GM21447 (cell line): ENCODE results near the gene FRMD4A.
"Not testable (repeated sequence)": the region's sequence is repeated elsewhere in the genome, so short reads cannot be mapped to it uniquely, and the experiment has no call there.

Source experiments
- ATAC-seq: cut with Tn5 transposase; IDR thresholded peaks from one replicate; pipeline ENCODE4 v1.9.1; 2021; ENCODE audit not compliant: unreplicated experiment

The FRMD4A gene

DNA sequence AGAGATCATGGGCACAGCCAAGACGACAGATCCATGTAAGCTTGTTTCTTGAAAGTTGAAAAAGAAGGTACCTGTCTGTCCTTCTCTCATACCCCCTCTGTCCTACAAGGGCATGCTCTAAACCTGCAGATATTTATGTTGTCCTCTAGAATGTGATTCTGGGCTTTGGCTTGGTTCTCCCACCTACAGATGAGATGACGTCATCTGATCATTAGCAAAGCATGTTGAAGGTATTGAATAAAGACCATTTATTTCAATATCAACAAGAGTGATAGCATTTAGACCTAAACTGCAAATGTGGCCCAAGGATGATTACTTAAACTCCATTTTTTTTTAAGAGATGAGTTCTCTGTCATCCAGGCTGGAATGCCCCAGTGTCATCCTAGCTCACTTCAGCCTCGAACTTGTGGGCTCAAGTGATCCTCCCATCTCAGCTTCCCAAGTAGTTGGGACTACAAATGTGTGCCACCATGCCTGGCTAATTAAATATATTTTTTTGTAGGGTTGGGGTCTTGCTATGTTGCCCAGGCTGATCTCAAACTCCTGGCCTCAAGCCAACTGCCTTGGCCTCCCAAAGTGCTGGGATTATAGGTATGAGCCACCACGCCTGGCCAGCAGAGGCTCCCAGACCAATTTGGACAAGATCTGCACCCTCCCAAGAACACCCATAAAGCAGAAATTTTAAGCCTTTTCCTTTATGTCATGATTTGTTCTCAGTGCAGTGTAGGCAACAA, 559.8 kb downstream of the FRMD4A start:
- ATAC-seq, result no peak

- ATAC-seq, result peak; percentile 45
These were observed 560.8 kb downstream of the FRMD4A start for GRCh38 chr10:13769946-13770345.

DNA sequence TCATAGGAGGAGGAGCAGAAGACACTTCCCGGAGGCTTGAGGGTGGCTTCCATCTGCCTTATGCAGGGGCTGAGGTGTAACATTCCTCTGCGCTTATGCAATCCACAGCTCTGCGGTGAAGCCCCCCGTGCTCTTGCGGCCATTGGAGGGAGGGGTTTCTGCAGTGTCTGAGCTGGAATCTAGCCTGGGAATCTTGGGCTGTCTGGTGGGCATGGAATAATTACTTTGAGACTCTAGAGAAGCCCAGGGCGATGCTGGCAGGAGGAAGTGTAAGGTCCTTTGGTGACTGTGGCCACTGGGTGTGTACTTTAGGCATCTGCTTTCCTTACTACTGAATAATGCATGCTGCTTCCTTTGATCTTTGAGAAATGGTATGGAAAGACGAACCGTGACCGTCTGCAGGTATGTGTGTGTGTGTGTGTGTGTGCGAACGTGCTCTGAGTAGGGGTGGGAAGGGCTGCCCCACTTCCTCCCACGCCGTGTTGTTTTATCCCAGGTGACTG, 563.0 kb downstream of the FRMD4A start:
- ATAC-seq, result no peak

DNA sequence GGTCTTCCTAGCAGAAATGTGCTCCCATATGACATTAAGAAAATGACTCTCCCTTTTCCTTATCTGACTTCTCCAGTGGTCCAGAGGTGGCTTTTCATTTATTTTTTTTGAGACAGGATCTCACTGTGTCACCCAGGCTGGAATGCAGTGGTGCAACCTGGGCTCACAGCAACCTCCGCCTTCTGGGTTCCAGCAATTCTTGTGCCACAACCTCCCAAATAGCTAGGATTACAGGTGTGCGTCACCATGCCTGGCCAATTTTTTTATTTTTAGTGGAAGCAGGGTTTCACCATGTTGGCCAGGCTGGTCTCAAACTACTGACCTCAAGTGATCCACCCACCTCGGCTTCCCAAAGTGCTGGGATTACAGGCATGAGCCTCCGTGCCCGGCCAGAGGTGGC, 563.6 kb downstream of the FRMD4A start:
- not testable (repeated sequence) for ATAC-seq

- ATAC-seq, result no peak
These were observed 564.9 kb downstream of the FRMD4A start for GRCh38 chr10:13765641-13766341.

DNA sequence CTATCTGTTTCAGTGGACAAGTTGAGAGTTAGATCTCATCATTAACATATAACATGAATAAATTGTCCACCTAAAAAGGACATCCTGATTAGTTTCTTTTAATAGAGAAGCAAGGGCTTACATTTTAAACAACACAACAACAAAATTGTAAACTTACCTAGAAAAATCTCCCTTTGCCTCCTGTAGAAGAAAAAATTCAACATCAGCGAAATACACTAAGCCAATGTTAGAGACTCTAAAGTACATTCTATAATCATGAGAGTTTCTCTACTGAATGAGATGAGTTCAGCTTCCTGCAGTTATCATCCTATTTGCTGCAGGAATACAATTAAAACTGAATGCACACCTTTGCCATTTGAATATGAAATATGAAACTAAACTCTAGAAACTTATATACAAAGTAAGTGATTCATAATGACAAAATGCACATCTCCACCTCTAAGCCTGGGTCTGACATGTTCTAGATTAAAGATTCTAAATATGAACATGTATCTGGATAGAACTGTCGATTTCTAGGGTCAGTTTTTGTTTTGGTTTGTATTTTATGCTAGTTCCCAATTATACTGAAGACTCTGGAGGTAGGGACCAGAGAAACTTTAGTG, 569.1 kb downstream of the FRMD4A start:
- ATAC-seq, result no peak

GRCh38 chr10:13759168-13759567, 571.6 kb downstream of the FRMD4A start:
- no peak for ATAC-seq

DNA sequence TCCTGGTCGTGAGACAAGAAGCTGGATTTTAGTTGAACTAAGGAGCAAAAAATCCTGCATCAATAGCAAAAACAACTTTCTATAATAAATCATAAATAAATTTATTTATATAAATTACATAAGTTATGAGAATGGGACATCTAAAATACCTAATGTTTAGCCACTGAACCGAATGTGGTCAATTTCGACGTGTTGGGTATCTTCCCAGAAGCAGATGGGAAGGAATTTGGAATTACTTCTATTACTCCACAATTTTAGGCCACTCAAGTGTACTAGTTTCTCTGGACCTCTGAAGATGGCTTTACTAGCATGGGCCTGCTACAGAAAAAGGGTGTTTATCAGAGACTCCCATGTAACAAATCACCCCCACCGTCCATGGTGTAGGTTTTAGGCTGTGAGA, 572.0 kb downstream of the FRMD4A start:
- no peak for ATAC-seq

GRCh38 chr10:13758312-13758711, 572.4 kb downstream of the FRMD4A start:
- no peak for ATAC-seq

GRCh38 chr10:13754277-13754676, 576.4 kb downstream of the FRMD4A start:
- no peak for ATAC-seq

- no peak for ATAC-seq
These were observed 579.4 kb downstream of the FRMD4A start for GRCh38 chr10:13751191-13751764.

- ATAC-seq, result no peak
These were observed 580.2 kb downstream of the FRMD4A start for GRCh38 chr10:13750299-13751190.

- ATAC-seq, result no peak
These were observed 585.5 kb downstream of the FRMD4A start for GRCh38 chr10:13745271-13745670.

- no peak for ATAC-seq
These were observed 586.8 kb downstream of the FRMD4A start for GRCh38 chr10:13743963-13744362.

GRCh38 chr10:13743101-13743693, 587.5 kb downstream of the FRMD4A start:
- no peak for ATAC-seq

DNA sequence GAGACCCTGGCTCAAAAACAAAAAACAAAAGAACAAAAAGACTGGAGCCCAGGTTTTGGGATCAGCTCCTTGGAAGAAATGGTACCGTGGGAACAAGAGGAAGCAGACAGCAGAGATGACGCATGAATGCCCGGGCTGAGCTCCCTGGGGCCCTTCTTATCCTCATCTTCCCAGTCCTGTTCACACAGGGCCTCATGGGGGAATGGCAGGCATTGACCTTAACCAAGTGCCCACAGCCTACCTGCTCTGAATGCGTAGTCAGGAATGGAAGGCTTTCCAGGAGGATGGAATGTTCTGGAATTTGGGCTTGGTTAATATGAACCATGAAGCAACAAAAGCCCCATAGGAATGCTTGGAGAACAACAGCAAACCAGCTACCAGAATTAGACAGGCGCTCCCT, 589.3 kb downstream of the FRMD4A start:
- no peak for ATAC-seq

DNA sequence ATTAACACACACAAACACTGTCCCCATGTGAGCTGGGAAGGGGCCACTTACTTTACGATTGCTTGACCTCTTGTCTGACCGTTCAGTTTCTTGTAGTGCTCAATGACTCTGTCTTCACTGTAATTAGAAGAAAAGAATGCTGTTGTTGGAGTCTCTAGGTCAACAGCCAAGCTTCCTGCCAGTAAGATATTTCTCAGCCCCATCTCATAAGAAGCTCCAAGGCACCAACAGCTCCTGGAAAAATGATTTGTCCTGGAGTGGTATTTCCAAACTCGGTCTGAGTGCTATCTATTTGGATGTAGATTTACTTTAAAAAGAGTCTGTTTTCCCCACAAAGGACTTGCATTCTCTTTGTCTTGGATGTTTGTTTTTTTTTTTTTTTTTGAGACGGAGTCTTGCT, 590.3 kb downstream of the FRMD4A start:
- no peak for ATAC-seq

- no peak for ATAC-seq
These were observed 591.5 kb downstream of the FRMD4A start for GRCh38 chr10:13739183-13739582.

DNA sequence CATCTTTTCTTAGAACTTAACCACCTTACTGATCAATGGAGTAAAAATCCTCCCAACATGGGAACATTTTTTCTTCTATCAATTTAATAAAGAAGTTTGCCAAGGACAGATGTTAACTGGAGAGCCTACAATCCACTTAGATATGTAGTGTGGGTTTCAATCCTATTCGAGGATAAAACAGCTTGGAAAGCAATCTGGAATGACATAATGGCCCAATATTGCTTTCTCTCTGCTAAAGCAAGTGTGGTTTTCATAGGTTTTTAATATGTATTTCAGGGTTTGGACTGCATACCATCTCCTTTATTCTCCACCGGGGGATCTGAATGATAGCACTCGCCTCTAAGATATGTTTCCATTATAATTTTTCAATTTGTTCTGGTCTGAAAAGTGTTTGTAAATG, 594.2 kb downstream of the FRMD4A start:
- ATAC-seq, result no peak

GRCh38 chr10:13734151-13734550, 596.6 kb downstream of the FRMD4A start:
- no peak for ATAC-seq
